ENCODE data around the gene TPD52L1. TPM values are rescaled to one million over a fixed set of nuclear protein-coding genes. Genes with fewer than 3 reads are reported as not detected.

TPD52L1 gene
- total RNA-seq, 2 donors from 2014 or later: 24.9 to 39.1 TPM

- no peaks in the 10 kb centered on the region for H3K36me3 ChIP-seq (ENCODE audit: control insufficient read depth, insufficient read depth, low read length)
- no peak overlapping the region for H3K27ac ChIP-seq (ENCODE audit: low read depth, low read length)
- H3K27ac Mint-ChIP-seq: no peak overlapping the region
- no peak overlapping the region for H3K9ac ChIP-seq (ENCODE audit: extremely low read depth, low read length, poor library complexity, severe bottlenecking)
- no peak overlapping the region for H3K4me3 Mint-ChIP-seq
- TF ChIP-seq CTCF (conservative IDR thresholded peaks at IDR 0.05): no peak
- no peaks in the 10 kb centered on the region for H3K27me3 ChIP-seq (ENCODE audit: control insufficient read depth, insufficient read depth, low read length, poor library complexity, severe bottlenecking)
- H3K9me3 Mint-ChIP-seq: no peaks in the 10 kb centered on the region
- DNase-seq: no peak
- H3K9me3 ChIP-seq (ENCODE audit: control insufficient read depth, low read length): peaks cover 7% of the 10 kb centered on the region
- no peak overlapping the region for H3K4me3 ChIP-seq (ENCODE audit: low read length)
- H3K36me3 Mint-ChIP-seq (ENCODE audit: low read depth): no peaks in the 10 kb centered on the region
- no peaks in the 10 kb centered on the region for H3K4me1 ChIP-seq (ENCODE audit: control insufficient read depth, insufficient read depth, low read length)
- H3K27me3 Mint-ChIP-seq (ENCODE audit: insufficient read depth): no peaks in the 10 kb centered on the region
- 97 to 100% methylated on average over 1 to 2 of the region's 2 CpGs for WGBS, 2 experiments (ENCODE audit: insufficient coverage in 1 of 2, insufficient read length in 1 of 2)
- peaks cover 10% of the 10 kb centered on the region for H3K4me1 Mint-ChIP-seq
Measured at GRCh38 chr6:125205931-125206330, 52.4 kb downstream of the TPD52L1 start.

DNA sequence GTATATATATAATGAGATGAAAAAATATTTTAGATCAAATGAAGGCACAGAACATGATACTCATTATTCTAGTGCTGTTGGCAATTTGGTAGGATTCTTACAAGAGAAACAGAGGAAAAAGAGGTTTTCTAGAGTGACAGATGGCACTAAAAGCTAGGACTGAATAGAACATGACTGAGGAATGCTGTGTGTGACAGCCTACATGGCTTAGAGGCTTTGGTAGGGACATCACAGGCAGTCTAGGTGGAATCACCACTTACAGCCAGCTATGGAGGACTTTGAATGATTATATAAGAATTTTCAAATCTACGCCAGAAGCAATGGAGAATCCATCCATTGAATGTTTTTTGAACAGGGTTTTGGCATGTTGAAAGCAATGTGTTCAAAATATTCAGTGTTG is 52.8 kb downstream of the TPD52L1 start:
- no peak for TF ChIP-seq CTCF (conservative IDR thresholded peaks at IDR 0.05)
- no peaks in the 10 kb centered on the region for H3K9me3 Mint-ChIP-seq
- 96 to 100% methylated on average over 1 of the region's 1 CpG for WGBS, 2 experiments (ENCODE audit: insufficient coverage in 1 of 2, insufficient read length in 1 of 2)
- Histone ChIP-seq H3K9me3 (ENCODE audit: control insufficient read depth, low read length) (peaks cover 7% of the 10 kb centered on the region), H3K27me3 (ENCODE audit: control insufficient read depth, insufficient read depth, low read length, poor library complexity, severe bottlenecking) (no peaks in the 10 kb centered on the region), H3K4me3 (ENCODE audit: low read length) (no peak overlapping the region), H3K27ac (ENCODE audit: low read depth, low read length) (no peak overlapping the region), H3K36me3 (ENCODE audit: control insufficient read depth, insufficient read depth, low read length) (no peaks in the 10 kb centered on the region), H3K9ac (ENCODE audit: extremely low read depth, low read length, poor library complexity, severe bottlenecking) (no peak overlapping the region), H3K4me1 (ENCODE audit: control insufficient read depth, insufficient read depth, low read length) (no peaks in the 10 kb centered on the region)
- no peak overlapping the region for H3K4me3 Mint-ChIP-seq
- no peaks in the 10 kb centered on the region for H3K27me3 Mint-ChIP-seq (ENCODE audit: insufficient read depth)
- H3K27ac Mint-ChIP-seq: no peak overlapping the region
- H3K36me3 Mint-ChIP-seq (ENCODE audit: low read depth): no peaks in the 10 kb centered on the region
- DNase-seq: no peak
- peaks cover 10% of the 10 kb centered on the region for H3K4me1 Mint-ChIP-seq

- Mint-ChIP-seq H3K4me3 (no peak overlapping the region), H3K36me3 (ENCODE audit: low read depth) (no peaks in the 10 kb centered on the region), H3K4me1 (peaks cover 8% of the 10 kb centered on the region), H3K9me3 (no peaks in the 10 kb centered on the region), H3K27ac (no peak overlapping the region), H3K27me3 (ENCODE audit: insufficient read depth) (no peaks in the 10 kb centered on the region)
- no peaks in the 10 kb centered on the region for H3K27me3 ChIP-seq (ENCODE audit: control insufficient read depth, insufficient read depth, low read length, poor library complexity, severe bottlenecking)
- H3K36me3 ChIP-seq (ENCODE audit: control insufficient read depth, insufficient read depth, low read length): no peaks in the 10 kb centered on the region
- DNase-seq: no peak
- no peak for TF ChIP-seq CTCF (conservative IDR thresholded peaks at IDR 0.05)
- 90 to 93% methylated on average over 1 of the region's 1 CpG for WGBS, 2 experiments (ENCODE audit: insufficient coverage in 1 of 2, insufficient read length in 1 of 2)
- H3K9ac ChIP-seq (ENCODE audit: extremely low read depth, low read length, poor library complexity, severe bottlenecking): no peak overlapping the region
- H3K27ac ChIP-seq (ENCODE audit: low read depth, low read length): no peak overlapping the region
- H3K4me1 ChIP-seq (ENCODE audit: control insufficient read depth, insufficient read depth, low read length): no peaks in the 10 kb centered on the region
- H3K4me3 ChIP-seq (ENCODE audit: low read length): no peak overlapping the region
- peaks cover 7% of the 10 kb centered on the region for H3K9me3 ChIP-seq (ENCODE audit: control insufficient read depth, low read length)
Measured at GRCh38 chr6:125207956-125208355, 54.4 kb downstream of the TPD52L1 start.
